BLaER1 (cell line): Measurements from ENCODE around the gene CRX.

Experiments
- H3K27ac ChIP-seq: shearing (Covaris generic); formaldehyde crosslinking; 2 replicates; pipeline ENCODE4 v1.8.1; 2022
- H3K27me3 ChIP-seq: shearing (Covaris generic); formaldehyde crosslinking; 2 replicates; pipeline ENCODE4 v1.8.1; 2022
- H3K36me3 ChIP-seq: shearing (Covaris generic); formaldehyde crosslinking; 2 replicates; pipeline ENCODE4 v1.8.1; 2022
- H3K4me1 ChIP-seq: shearing (Covaris generic); formaldehyde crosslinking; 2 replicates; pipeline ENCODE4 v1.8.1; 2022
- H3K4me2 ChIP-seq: shearing (Covaris generic); formaldehyde crosslinking; 2 replicates; pipeline ENCODE4 v1.8.1; 2022
- H3K4me3 ChIP-seq: shearing (Covaris generic); formaldehyde crosslinking; 2 replicates; pipeline ENCODE4 v1.8.1; 2022
- H3K9ac ChIP-seq: shearing (Covaris generic); formaldehyde crosslinking; 2 replicates; pipeline ENCODE4 v1.8.1; 2022
- H3K9me3 ChIP-seq: shearing (Covaris generic); formaldehyde crosslinking; 2 replicates; pipeline ENCODE4 v1.8.1; 2022
- H4K20me1 ChIP-seq: shearing (Covaris generic); formaldehyde crosslinking; 2 replicates; pipeline ENCODE4 v1.8.1; 2022
- Cebpa-rat ChIP-seq: shearing (Covaris generic); IDR thresholded peaks from 2 replicates; pipeline ENCODE4 v1.8.1; 2022

Gene CRX

DNA sequence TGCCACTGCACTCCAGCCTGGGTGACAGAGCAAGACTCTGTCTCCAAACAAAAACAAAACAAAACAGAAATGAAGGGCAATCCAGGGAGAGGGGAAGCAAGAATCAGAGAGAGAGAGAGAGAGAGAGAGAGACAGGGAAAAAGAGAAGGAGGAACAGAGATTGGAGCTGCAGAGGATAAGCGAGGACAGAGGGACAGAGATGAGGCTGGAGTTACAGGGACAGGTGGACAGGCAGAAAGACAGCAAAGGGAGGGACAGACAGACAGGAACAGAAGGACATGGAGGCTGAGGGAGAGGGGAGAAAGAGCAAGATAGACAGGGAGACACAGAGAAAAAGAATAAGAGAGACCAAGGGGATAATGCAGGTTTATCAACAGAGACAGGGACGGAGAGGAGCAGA, 1.3 kb upstream of the CRX start:
- H3K9ac ChIP-seq = no peak overlapping the region
- H3K9me3 ChIP-seq = no peaks in the 10 kb centered on the region
- H3K4me3 ChIP-seq = no peak overlapping the region
- no peaks in the 10 kb centered on the region for H3K36me3 ChIP-seq
- H3K27me3 ChIP-seq = peaks cover 24% of the 10 kb centered on the region
- H3K4me1 ChIP-seq = no peaks in the 10 kb centered on the region
- H3K4me2 ChIP-seq = no peak overlapping the region
- no peak for TF ChIP-seq Cebpa-rat
- H3K27ac ChIP-seq = no peak overlapping the region
- H4K20me1 ChIP-seq = no peaks in the 10 kb centered on the region

- TF ChIP-seq Cebpa-rat = no peak
- Histone ChIP-seq H3K4me1 (no peaks in the 10 kb centered on the region), H3K27me3 (peaks cover 19% of the 10 kb centered on the region), H3K9me3 (no peaks in the 10 kb centered on the region), H3K27ac (no peak overlapping the region), H3K36me3 (no peaks in the 10 kb centered on the region), H3K4me3 (no peak overlapping the region), H3K4me2 (no peak overlapping the region), H3K9ac (no peak overlapping the region), H4K20me1 (no peaks in the 10 kb centered on the region)
These were observed 2.7 kb downstream of the CRX start for GRCh38 chr19:47824396-47824795.

DNA sequence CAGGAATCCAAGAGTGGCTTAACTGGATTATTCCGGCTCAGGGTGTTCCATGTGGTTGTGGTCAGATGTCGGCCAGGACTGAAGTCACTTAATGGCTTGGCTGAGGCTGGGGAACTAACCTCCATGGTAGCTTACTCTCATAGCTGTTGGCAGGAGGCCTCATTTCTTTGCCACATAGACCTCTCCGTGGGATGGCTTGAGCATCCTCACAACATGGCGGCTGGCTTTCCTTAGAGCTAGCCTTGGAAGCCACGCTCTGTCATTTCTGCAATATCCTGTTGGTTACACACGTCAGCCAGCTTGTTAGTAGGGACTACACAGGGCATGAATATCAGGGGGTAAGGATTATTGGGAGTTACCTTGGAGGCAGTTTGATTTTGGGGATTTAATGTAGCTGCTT, 5.1 kb downstream of the CRX start:
- no peak for TF ChIP-seq Cebpa-rat
- no peaks in the 10 kb centered on the region for H3K36me3 ChIP-seq
- no peaks in the 10 kb centered on the region for H3K4me1 ChIP-seq
- no peaks in the 10 kb centered on the region for H3K27me3 ChIP-seq
- no peak overlapping the region for H3K9ac ChIP-seq
- H3K4me3 ChIP-seq = no peak overlapping the region
- no peak overlapping the region for H3K4me2 ChIP-seq
- no peaks in the 10 kb centered on the region for H3K9me3 ChIP-seq
- no peaks in the 10 kb centered on the region for H4K20me1 ChIP-seq
- no peak overlapping the region for H3K27ac ChIP-seq

DNA sequence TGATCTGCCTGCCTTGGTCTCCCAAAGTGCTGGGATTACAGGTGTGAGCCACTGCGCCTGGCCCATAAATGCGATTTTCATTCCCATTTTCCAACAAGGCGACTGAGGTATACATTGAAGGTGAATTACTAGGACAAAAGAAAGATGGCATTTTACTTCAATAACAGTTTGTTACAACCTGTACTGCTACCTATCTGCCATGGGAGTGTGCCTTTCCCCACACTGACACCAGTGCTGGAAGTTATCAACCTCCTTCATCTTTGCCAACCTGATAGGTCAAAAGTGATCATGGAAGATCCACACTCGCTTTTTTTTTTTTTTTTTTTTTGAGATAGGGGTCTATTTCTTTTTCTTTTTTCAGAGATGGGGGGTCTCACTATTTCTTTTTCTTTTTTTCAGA, 11.0 kb downstream of the CRX start:
- H3K4me1 ChIP-seq = no peaks in the 10 kb centered on the region
- H3K4me3 ChIP-seq = no peak overlapping the region
- H3K27me3 ChIP-seq = no peaks in the 10 kb centered on the region
- no peak for TF ChIP-seq Cebpa-rat
- no peaks in the 10 kb centered on the region for H4K20me1 ChIP-seq
- no peak overlapping the region for H3K9ac ChIP-seq
- no peaks in the 10 kb centered on the region for H3K9me3 ChIP-seq
- no peak overlapping the region for H3K27ac ChIP-seq
- no peak overlapping the region for H3K4me2 ChIP-seq
- H3K36me3 ChIP-seq = no peaks in the 10 kb centered on the region

DNA sequence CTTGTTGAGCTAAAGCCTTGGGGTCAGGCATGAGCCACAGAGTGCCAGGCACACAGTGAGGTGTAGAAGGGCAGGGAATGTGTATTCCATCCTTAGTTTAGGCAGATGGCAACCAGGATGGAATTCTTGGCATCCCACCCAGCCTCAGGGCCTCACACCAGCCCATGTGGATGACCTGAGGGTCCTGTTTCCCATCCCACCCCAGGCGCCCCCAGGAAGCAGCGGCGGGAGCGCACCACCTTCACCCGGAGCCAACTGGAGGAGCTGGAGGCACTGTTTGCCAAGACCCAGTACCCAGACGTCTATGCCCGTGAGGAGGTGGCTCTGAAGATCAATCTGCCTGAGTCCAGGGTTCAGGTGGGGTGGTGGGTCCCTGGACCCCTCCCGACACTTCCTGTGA, 14.3 kb downstream of the CRX start:
- Histone ChIP-seq H3K36me3 (no peaks in the 10 kb centered on the region), H3K27ac (no peak overlapping the region), H4K20me1 (no peaks in the 10 kb centered on the region), H3K4me1 (no peaks in the 10 kb centered on the region), H3K27me3 (no peaks in the 10 kb centered on the region), H3K4me2 (no peak overlapping the region), H3K9me3 (no peaks in the 10 kb centered on the region), H3K9ac (no peak overlapping the region), H3K4me3 (no peak overlapping the region)
- TF ChIP-seq Cebpa-rat = no peak

DNA sequence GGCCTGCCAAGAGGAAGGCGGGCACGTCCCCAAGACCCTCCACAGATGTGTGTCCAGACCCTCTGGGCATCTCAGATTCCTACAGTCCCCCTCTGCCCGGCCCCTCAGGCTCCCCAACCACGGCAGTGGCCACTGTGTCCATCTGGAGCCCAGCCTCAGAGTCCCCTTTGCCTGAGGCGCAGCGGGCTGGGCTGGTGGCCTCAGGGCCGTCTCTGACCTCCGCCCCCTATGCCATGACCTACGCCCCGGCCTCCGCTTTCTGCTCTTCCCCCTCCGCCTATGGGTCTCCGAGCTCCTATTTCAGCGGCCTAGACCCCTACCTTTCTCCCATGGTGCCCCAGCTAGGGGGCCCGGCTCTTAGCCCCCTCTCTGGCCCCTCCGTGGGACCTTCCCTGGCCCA, 17.7 kb downstream of the CRX start:
- Histone ChIP-seq H3K9me3 (no peaks in the 10 kb centered on the region), H3K4me2 (no peak overlapping the region), H3K36me3 (no peaks in the 10 kb centered on the region), H3K27me3 (no peaks in the 10 kb centered on the region), H3K4me1 (0 out of 2 replicates have a peak, but pooled peaks cover 6% of the 10 kb centered on the region), H4K20me1 (no peaks in the 10 kb centered on the region), H3K4me3 (no peak overlapping the region), H3K27ac (no peak overlapping the region), H3K9ac (no peak overlapping the region)
- TF ChIP-seq Cebpa-rat = no peak

DNA sequence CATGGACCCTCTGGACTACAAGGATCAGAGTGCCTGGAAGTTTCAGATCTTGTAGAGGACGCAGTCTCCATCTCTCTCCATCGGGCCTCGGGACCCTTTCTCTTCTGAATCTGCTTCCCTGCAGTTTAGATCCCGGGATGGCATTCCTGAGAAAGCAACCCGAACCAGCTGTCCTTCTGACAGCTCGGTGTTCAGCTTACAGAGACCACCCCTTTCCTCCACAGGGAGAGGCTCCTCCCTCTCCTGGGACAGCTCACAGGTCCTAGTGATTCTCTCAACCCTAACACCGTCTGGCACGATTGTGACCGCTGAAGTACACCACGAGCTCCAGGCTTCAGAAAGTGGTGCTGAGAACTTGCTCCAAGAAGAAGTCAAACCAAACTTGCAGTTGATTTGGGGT, 18.2 kb downstream of the CRX start:
- H3K4me3 ChIP-seq = no peak overlapping the region
- H3K36me3 ChIP-seq = no peaks in the 10 kb centered on the region
- H4K20me1 ChIP-seq = no peaks in the 10 kb centered on the region
- H3K4me2 ChIP-seq = no peak overlapping the region
- no peak overlapping the region for H3K27ac ChIP-seq
- 0 out of 2 replicates have a peak, but pooled peaks cover 6% of the 10 kb centered on the region for H3K4me1 ChIP-seq
- no peak for TF ChIP-seq Cebpa-rat
- H3K27me3 ChIP-seq = no peaks in the 10 kb centered on the region
- H3K9ac ChIP-seq = no peak overlapping the region
- H3K9me3 ChIP-seq = no peaks in the 10 kb centered on the region

DNA sequence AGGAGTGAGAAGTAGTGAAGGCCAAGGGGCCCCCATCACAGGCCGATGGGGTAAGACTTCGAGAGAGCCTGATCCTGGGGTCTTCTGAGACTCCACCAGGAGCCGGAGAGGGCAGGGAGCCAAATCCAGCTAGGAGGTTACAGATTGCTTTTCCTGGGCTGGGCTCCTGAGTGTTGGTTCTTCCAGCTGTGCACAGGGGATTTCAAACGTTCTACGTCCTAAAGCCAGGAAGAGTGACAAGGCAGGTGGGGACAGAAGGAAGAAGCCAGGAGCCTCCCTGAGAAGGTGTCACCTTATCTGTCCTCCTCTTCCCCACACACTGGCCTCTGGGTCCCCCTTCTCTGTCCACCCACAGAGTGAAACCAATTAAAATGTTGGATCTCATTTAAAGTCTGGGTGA, 21.2 kb downstream of the CRX start:
- Histone ChIP-seq H3K4me2 (no peak overlapping the region), H3K27me3 (no peaks in the 10 kb centered on the region), H3K36me3 (no peaks in the 10 kb centered on the region), H4K20me1 (no peaks in the 10 kb centered on the region), H3K27ac (no peak overlapping the region), H3K4me1 (0 out of 2 replicates have a peak, but pooled peaks cover 6% of the 10 kb centered on the region), H3K4me3 (no peak overlapping the region), H3K9me3 (no peaks in the 10 kb centered on the region), H3K9ac (no peak overlapping the region)
- no peak for TF ChIP-seq Cebpa-rat

- Histone ChIP-seq H3K36me3 (no peaks in the 10 kb centered on the region), H3K4me3 (no peak overlapping the region), H3K27me3 (no peaks in the 10 kb centered on the region), H3K4me2 (no peak overlapping the region), H3K9me3 (no peaks in the 10 kb centered on the region), H4K20me1 (no peaks in the 10 kb centered on the region), H3K27ac (no peak overlapping the region), H3K4me1 (0 out of 2 replicates have a peak, but pooled peaks cover under 1% of the 10 kb centered on the region), H3K9ac (no peak overlapping the region)
- no peak for TF ChIP-seq Cebpa-rat
These were observed 26.7 kb downstream of the CRX start for GRCh38 chr19:47848425-47848822.

- H3K27me3 ChIP-seq = no peaks in the 10 kb centered on the region
- H3K27ac ChIP-seq = no peak overlapping the region
- no peak overlapping the region for H3K9ac ChIP-seq
- no peaks in the 10 kb centered on the region for H3K4me1 ChIP-seq
- H3K9me3 ChIP-seq = no peaks in the 10 kb centered on the region
- no peak overlapping the region for H3K4me3 ChIP-seq
- TF ChIP-seq Cebpa-rat = no peak
- H3K4me2 ChIP-seq = no peak overlapping the region
- no peaks in the 10 kb centered on the region for H3K36me3 ChIP-seq
- no peaks in the 10 kb centered on the region for H4K20me1 ChIP-seq
These were observed 27.2 kb downstream of the CRX start for GRCh38 chr19:47848823-47849473.

- TF ChIP-seq Cebpa-rat = no peak
- Histone ChIP-seq H3K4me2 (no peak overlapping the region), H3K9me3 (no peaks in the 10 kb centered on the region), H3K36me3 (no peaks in the 10 kb centered on the region), H3K27me3 (no peaks in the 10 kb centered on the region), H3K9ac (no peak overlapping the region), H3K4me3 (no peak overlapping the region), H4K20me1 (no peaks in the 10 kb centered on the region), H3K4me1 (peaks cover 9% of the 10 kb centered on the region; the same call in 1 of the 2 replicates), H3K27ac (no peak overlapping the region)
These were observed 31.3 kb downstream of the CRX start for GRCh38 chr19:47853003-47853402.
